C4-2B (cell line): ENCODE measurements around the gene PLPP3.

Experiments
- H3K27ac ChIP-seq: fragments of 450-650 bp; 2 replicates; pipeline ENCODE4 v1.5.1; 2017
- CTCF ChIP-seq: fragments of 450-650 bp; conservative IDR thresholded peaks from 2 replicates; pipeline ENCODE4 v1.5.1; 2017; ENCODE audit warnings: mild to moderate bottlenecking
- ZFX ChIP-seq: fragments of 450-650 bp; IDR thresholded peaks from 2 replicates; pipeline ENCODE4 v1.6.1; 2017

PLPP3 gene

GRCh38 chr1:56456435-56457101 is 122.8 kb downstream of the PLPP3 start:
- TF ChIP-seq ZFX (no peak), CTCF (no peak)
- no peak overlapping the region for H3K27ac ChIP-seq

GRCh38 chr1:56453417-56454078 is 125.8 kb downstream of the PLPP3 start:
- no peak for TF ChIP-seq CTCF
- TF ChIP-seq ZFX = no peak
- no peak overlapping the region for H3K27ac ChIP-seq

- no peak for TF ChIP-seq ZFX
- TF ChIP-seq CTCF = no peak
- no peak overlapping the region for H3K27ac ChIP-seq
Measured at GRCh38 chr1:56453016-56453415, 126.3 kb downstream of the PLPP3 start.

- TF ChIP-seq CTCF (no peak), ZFX (no peak)
- H3K27ac ChIP-seq = no peak overlapping the region
Measured at GRCh38 chr1:56452027-56453011, 127.0 kb downstream of the PLPP3 start.

GRCh38 chr1:56451491-56451890 is 127.9 kb downstream of the PLPP3 start:
- H3K27ac ChIP-seq = no peak overlapping the region
- TF ChIP-seq ZFX (no peak), CTCF (no peak)

- TF ChIP-seq ZFX (no peak), CTCF (no peak)
- H3K27ac ChIP-seq = no peak overlapping the region
Measured at GRCh38 chr1:56450004-56450666, 129.2 kb downstream of the PLPP3 start.
